ENCODE data around the gene ADAMTS7. TPM values are rescaled to one million over a fixed set of nuclear protein-coding genes. Genes with fewer than 3 reads are reported as not detected.

Gene ADAMTS7
- total and polyA plus RNA-seq, 2 of the 13 experiments (the other 11 are each of a cell fraction or from before 2014, with no cell fraction given), result 0.09 to 0.12 TPM

- TF ChIP-seq ZNF687 (CRISPR knock-in tag; IDR thresholded peaks at IDR 0.05) (peak; percentile 41; the same call in 1 of the 2 replicates), ZNF331 (CRISPR knock-in tag; IDR thresholded peaks at IDR 0.05) (no peak), HNRNPLL (IDR thresholded peaks at IDR 0.05; ENCODE audit: low read depth, low read length, poor library complexity, severe bottlenecking) (peak; percentile 80), ZNF800 (CRISPR knock-in tag; IDR thresholded peaks at IDR 0.05) (0 out of 2 replicates have a peak, but pooled peaks have one; percentile 39), ARID4A (CRISPR knock-in tag; IDR thresholded peaks at IDR 0.05; ENCODE audit: borderline replicate concordance) (no peak), ATRX (CRISPR knock-in tag; IDR thresholded peaks at IDR 0.05; ENCODE audit: borderline replicate concordance) (no peak), ARID2 (CRISPR knock-in tag; IDR thresholded peaks at IDR 0.05; ENCODE audit: borderline replicate concordance) (no peak), ZNF326 (CRISPR knock-in tag; IDR thresholded peaks at IDR 0.05; ENCODE audit: borderline replicate concordance) (no peak), ZNF713 (CRISPR knock-in tag; IDR thresholded peaks at IDR 0.05) (no peak), ZHX1 (CRISPR knock-in tag; IDR thresholded peaks at IDR 0.05; ENCODE audit: low read depth) (0 out of 2 replicates have a peak, but pooled peaks have one; percentile 29), ATF3 (CRISPR knock-in tag; IDR thresholded peaks at IDR 0.05) (no peak), ZNF253 (CRISPR knock-in tag; IDR thresholded peaks at IDR 0.05; ENCODE audit: borderline replicate concordance) (0 out of 2 replicates have a peak, but pooled peaks have one; percentile 44), MAX (IDR thresholded peaks at IDR 0.05) (no peak)
Observed at GRCh38 chr15:78810362-78811123, 721 bp downstream of the ADAMTS7 start (continued).
